SJCRH30 (cell line): Measurements from ENCODE around the gene GP1BB. TPM values are rescaled to one million over a fixed set of nuclear protein-coding genes. Genes with fewer than 3 reads are reported as not detected.

ENCODE experiments used
- DNase-seq, 2 experiments: peaks; one replicate each; pipeline ENCODE4 v3.0.0-alpha.2; 2015 to 2020
- H3K27ac ChIP-seq: fragments of 250-450 bp; sonication (Bioruptor Pico); 2 replicates; pipeline ENCODE4 v1.5.1; 2020; ENCODE audit warnings: mild to moderate bottlenecking, moderate library complexity
- H3K27me3 ChIP-seq: fragments of 250-450 bp; sonication (Bioruptor Pico); 2 replicates; pipeline ENCODE4 v1.5.1; 2020; ENCODE audit warnings: mild to moderate bottlenecking, moderate library complexity
- H3K36me3 ChIP-seq: fragments of 250-450 bp; sonication (Bioruptor Pico); 2 replicates; pipeline ENCODE4 v1.5.1; 2020; ENCODE audit warnings: mild to moderate bottlenecking, moderate library complexity
- H3K4me1 ChIP-seq: fragments of 250-450 bp; sonication (Bioruptor Pico); 2 replicates; pipeline ENCODE4 v1.5.1; 2020; ENCODE audit warnings: mild to moderate bottlenecking, moderate library complexity
- H3K4me3 ChIP-seq: fragments of 250-450 bp; sonication (Bioruptor Pico); 2 replicates; pipeline ENCODE4 v1.5.1; 2020; ENCODE audit warnings: mild to moderate bottlenecking, moderate library complexity
- H3K9me3 ChIP-seq: fragments of 250-450 bp; sonication (Bioruptor Pico); replicated peaks from 2 replicates; pipeline ENCODE4 v1.5.1; 2020; ENCODE audit warnings: mild to moderate bottlenecking, moderate library complexity
- total RNA-seq: library from RNA; depleted of rRNA; stranded (reverse); fragments of >200 nt; shearing (Covaris generic); gene quantifications from 2 replicates; pipeline ENCODE4 v1.2.3, GENCODE V29; 2014

GP1BB gene
- total RNA-seq, 1 experiment from 2014 or later = 4.4 TPM

- Histone ChIP-seq H3K4me1 (peaks cover 5% of the 10 kb centered on the region; the same call in 1 of the 2 replicates), H3K27ac (no peak overlapping the region; the same call in 1 of the 2 replicates), H3K9me3 (no peaks in the 10 kb centered on the region), H3K4me3 (peak overlapping the region; percentile 87), H3K36me3 (peaks cover 30% of the 10 kb centered on the region), H3K27me3 (no peaks in the 10 kb centered on the region)
- DNase-seq = no peak
Measured at GRCh38 chr22:19762568-19763457, 39.5 kb downstream of the GP1BB start.

GRCh38 chr22:19763458-19764298 lies 40.3 kb downstream of the GP1BB start:
- Histone ChIP-seq H3K36me3 (peaks cover 30% of the 10 kb centered on the region), H3K4me1 (peaks cover 5% of the 10 kb centered on the region; the same call in 1 of the 2 replicates), H3K27me3 (no peaks in the 10 kb centered on the region), H3K4me3 (no peak overlapping the region), H3K27ac (no peak overlapping the region), H3K9me3 (no peaks in the 10 kb centered on the region)
- no peak for DNase-seq

GRCh38 chr22:19764299-19764593 lies 40.9 kb downstream of the GP1BB start:
- no peaks in the 10 kb centered on the region for H3K27me3 ChIP-seq
- no peak overlapping the region for H3K4me3 ChIP-seq
- H3K27ac ChIP-seq = no peak overlapping the region
- H3K4me1 ChIP-seq = peaks cover 5% of the 10 kb centered on the region; the same call in 1 of the 2 replicates
- peaks cover 30% of the 10 kb centered on the region for H3K36me3 ChIP-seq
- H3K9me3 ChIP-seq = no peaks in the 10 kb centered on the region
- DNase-seq = no peak

- Histone ChIP-seq H3K4me3 (no peak overlapping the region), H3K9me3 (no peaks in the 10 kb centered on the region), H3K27ac (no peak overlapping the region), H3K36me3 (peaks cover 30% of the 10 kb centered on the region), H3K27me3 (no peaks in the 10 kb centered on the region), H3K4me1 (peaks cover under 1% of the 10 kb centered on the region; the same call in 1 of the 2 replicates)
- no peak for DNase-seq
Measured at GRCh38 chr22:19764636-19765476, 41.5 kb downstream of the GP1BB start.

- Histone ChIP-seq H3K27ac (no peak overlapping the region), H3K27me3 (no peaks in the 10 kb centered on the region), H3K9me3 (no peaks in the 10 kb centered on the region), H3K4me3 (no peak overlapping the region), H3K4me1 (no peaks in the 10 kb centered on the region), H3K36me3 (peaks cover 30% of the 10 kb centered on the region)
- no peak for DNase-seq
Measured at GRCh38 chr22:19765477-19766239, 42.3 kb downstream of the GP1BB start.

- Histone ChIP-seq H3K27ac (no peak overlapping the region), H3K27me3 (no peaks in the 10 kb centered on the region), H3K4me3 (no peak overlapping the region), H3K4me1 (no peaks in the 10 kb centered on the region), H3K9me3 (no peaks in the 10 kb centered on the region), H3K36me3 (peaks cover 30% of the 10 kb centered on the region)
- DNase-seq = no peak
Measured at GRCh38 chr22:19766240-19766510, 42.8 kb downstream of the GP1BB start.

GRCh38 chr22:19766511-19767426 lies 43.4 kb downstream of the GP1BB start:
- Histone ChIP-seq H3K36me3 (peaks cover 30% of the 10 kb centered on the region), H3K27ac (no peak overlapping the region), H3K9me3 (no peaks in the 10 kb centered on the region), H3K27me3 (no peaks in the 10 kb centered on the region), H3K4me1 (no peaks in the 10 kb centered on the region), H3K4me3 (no peak overlapping the region)
- no peak for DNase-seq

GRCh38 chr22:19767427-19768341 lies 44.3 kb downstream of the GP1BB start:
- no peaks in the 10 kb centered on the region for H3K9me3 ChIP-seq
- H3K27me3 ChIP-seq = no peaks in the 10 kb centered on the region
- DNase-seq = no peak
- H3K27ac ChIP-seq = no peak overlapping the region
- peaks cover 30% of the 10 kb centered on the region for H3K36me3 ChIP-seq
- no peaks in the 10 kb centered on the region for H3K4me1 ChIP-seq
- H3K4me3 ChIP-seq = no peak overlapping the region

GRCh38 chr22:19769393-19769715 lies 46.0 kb downstream of the GP1BB start:
- Histone ChIP-seq H3K4me1 (no peaks in the 10 kb centered on the region), H3K27ac (no peak overlapping the region), H3K36me3 (peaks cover 17% of the 10 kb centered on the region), H3K4me3 (no peak overlapping the region), H3K9me3 (no peaks in the 10 kb centered on the region), H3K27me3 (no peaks in the 10 kb centered on the region)
- no peak for DNase-seq

GRCh38 chr22:19770349-19771220 lies 47.2 kb downstream of the GP1BB start:
- H3K27me3 ChIP-seq = no peaks in the 10 kb centered on the region

GRCh38 chr22:19772422-19772672 lies 49.0 kb downstream of the GP1BB start:
- no peaks in the 10 kb centered on the region for H3K4me1 ChIP-seq
- no peaks in the 10 kb centered on the region for H3K9me3 ChIP-seq
- peaks cover 2% of the 10 kb centered on the region; the same call in 1 of the 2 replicates for H3K36me3 ChIP-seq
- DNase-seq = no peak
- H3K27me3 ChIP-seq = no peaks in the 10 kb centered on the region
- no peak overlapping the region for H3K4me3 ChIP-seq
- no peak overlapping the region for H3K27ac ChIP-seq

More at GRCh38 chr22:19770349-19771220, 47.2 kb downstream of the GP1BB start:
- Histone ChIP-seq H3K9me3 (no peaks in the 10 kb centered on the region), H3K27ac (no peak overlapping the region), H3K36me3 (peaks cover 4% of the 10 kb centered on the region; the same call in 1 of the 2 replicates), H3K4me1 (no peaks in the 10 kb centered on the region), H3K4me3 (no peak overlapping the region)
- no peak for DNase-seq
